ENCODE measurements around the gene EPGN. TPM values are rescaled to one million over a fixed set of nuclear protein-coding genes. Genes with fewer than 3 reads are reported as not detected.

EPGN gene
- total RNA-seq, 1 donor from 2014 or later, result 0.63 TPM

DNA sequence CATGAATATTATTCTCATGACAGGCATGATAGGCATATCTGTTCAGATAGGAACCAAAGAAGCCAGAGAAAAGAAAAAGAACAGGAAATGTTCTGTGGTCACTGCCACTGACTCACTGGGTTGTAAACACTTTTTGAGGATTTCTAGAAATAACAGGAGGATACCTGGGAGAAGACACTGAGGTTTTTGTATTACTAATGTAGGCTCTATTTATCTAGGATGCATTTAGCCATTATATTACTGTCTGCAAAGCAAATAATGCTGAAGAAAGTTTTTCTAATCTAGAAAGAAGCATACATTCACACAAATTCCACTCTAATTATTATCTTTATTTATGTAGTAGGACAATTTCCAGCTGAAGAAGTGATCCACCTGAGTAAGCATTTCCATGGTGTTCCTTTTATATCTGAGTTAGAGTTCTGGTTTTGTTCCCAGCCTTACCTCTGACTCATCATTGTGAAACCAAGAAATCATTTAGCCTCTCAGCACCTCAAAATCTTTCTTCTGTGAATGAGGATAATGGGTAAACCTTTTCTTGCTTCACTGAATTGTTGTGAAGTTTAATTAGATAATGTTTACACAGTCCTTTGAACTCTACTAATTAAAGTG lies 40.2 kb upstream of the EPGN start:
- no peak overlapping the region for H3K27ac Mint-ChIP-seq (ENCODE audit: unreplicated experiment)
- H3K4me3 Mint-ChIP-seq, result no peak overlapping the region
- no peaks in the 10 kb centered on the region for H3K27me3 Mint-ChIP-seq (ENCODE audit: low read depth)

DNA sequence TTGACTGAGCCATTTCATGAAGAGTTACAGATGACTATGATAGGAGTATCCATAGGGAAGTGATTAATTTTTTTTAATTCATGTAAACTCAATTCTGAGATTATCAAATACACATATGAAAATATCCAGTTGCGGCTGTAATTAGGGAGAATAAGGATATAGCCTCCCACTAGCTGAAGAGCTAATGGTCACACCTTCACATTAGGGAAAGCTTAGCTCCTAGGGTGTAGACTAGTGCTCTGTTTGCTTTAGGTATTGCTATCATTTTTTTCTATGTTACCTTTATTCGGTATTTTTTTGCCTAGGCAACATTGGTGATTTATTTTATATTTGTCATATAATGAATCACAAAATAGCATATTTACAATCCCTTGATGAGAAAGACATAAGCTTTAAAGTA lies 39.6 kb upstream of the EPGN start:
- no peak overlapping the region for H3K27ac Mint-ChIP-seq (ENCODE audit: unreplicated experiment)
- H3K4me3 Mint-ChIP-seq, result no peak overlapping the region
- no peak for DNase-seq (ENCODE audit: low read depth, low spot score)
- H3K9me3 Mint-ChIP-seq, result no peaks in the 10 kb centered on the region
- H3K4me1 Mint-ChIP-seq, result no peaks in the 10 kb centered on the region
- no peaks in the 10 kb centered on the region for H3K36me3 Mint-ChIP-seq (ENCODE audit: low read depth)
- TF ChIP-seq, protein P1, sequence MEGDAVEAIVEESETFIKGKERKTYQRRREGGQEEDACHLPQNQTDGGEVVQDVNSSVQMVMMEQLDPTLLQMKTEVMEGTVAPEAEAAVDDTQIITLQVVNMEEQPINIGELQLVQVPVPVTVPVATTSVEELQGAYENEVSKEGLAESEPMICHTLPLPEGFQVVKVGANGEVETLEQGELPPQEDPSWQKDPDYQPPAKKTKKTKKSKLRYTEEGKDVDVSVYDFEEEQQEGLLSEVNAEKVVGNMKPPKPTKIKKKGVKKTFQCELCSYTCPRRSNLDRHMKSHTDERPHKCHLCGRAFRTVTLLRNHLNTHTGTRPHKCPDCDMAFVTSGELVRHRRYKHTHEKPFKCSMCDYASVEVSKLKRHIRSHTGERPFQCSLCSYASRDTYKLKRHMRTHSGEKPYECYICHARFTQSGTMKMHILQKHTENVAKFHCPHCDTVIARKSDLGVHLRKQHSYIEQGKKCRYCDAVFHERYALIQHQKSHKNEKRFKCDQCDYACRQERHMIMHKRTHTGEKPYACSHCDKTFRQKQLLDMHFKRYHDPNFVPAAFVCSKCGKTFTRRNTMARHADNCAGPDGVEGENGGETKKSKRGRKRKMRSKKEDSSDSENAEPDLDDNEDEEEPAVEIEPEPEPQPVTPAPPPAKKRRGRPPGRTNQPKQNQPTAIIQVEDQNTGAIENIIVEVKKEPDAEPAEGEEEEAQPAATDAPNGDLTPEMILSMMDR (conservative IDR thresholded peaks at IDR 0.05), result no peak
- H3K27me3 Mint-ChIP-seq (ENCODE audit: low read depth), result no peaks in the 10 kb centered on the region

More for the DNA sequence above, 40.2 kb upstream of the EPGN start:
- Mint-ChIP-seq H3K36me3 (ENCODE audit: low read depth) (no peaks in the 10 kb centered on the region), H3K4me1 (no peaks in the 10 kb centered on the region), H3K9me3 (no peaks in the 10 kb centered on the region)
- DNase-seq (ENCODE audit: low read depth, low spot score), result no peak
- TF ChIP-seq, protein P1 (conservative IDR thresholded peaks at IDR 0.05), result no peak

DNA sequence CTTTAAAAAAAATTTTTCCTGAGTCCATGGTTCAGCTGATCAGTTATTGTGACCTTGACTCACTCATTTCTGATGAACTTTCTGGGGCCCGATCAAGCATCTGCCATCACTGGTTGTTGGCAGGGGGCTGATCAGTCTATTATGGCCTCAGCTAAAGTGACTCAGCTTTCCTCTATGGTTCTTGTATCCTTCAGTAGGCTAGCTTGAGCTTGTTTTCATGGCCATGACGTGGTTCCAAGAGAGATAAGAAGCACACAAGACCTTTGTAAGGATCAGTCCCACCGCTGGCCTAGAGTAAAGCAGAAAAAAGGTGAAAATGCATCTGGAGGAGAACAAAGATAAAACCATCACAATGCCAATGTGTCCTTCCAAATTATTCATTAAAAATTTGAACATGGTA lies 29.8 kb upstream of the EPGN start:
- no peak overlapping the region for H3K27ac Mint-ChIP-seq (ENCODE audit: unreplicated experiment)
- no peaks in the 10 kb centered on the region for H3K36me3 Mint-ChIP-seq (ENCODE audit: low read depth)
- TF ChIP-seq, protein P1 (conservative IDR thresholded peaks at IDR 0.05), result no peak
- DNase-seq (ENCODE audit: low read depth, low spot score), result no peak
- no peaks in the 10 kb centered on the region for H3K27me3 Mint-ChIP-seq (ENCODE audit: low read depth)
- no peaks in the 10 kb centered on the region for H3K9me3 Mint-ChIP-seq
- no peaks in the 10 kb centered on the region for H3K4me1 Mint-ChIP-seq
- no peak overlapping the region for H3K4me3 Mint-ChIP-seq

DNA sequence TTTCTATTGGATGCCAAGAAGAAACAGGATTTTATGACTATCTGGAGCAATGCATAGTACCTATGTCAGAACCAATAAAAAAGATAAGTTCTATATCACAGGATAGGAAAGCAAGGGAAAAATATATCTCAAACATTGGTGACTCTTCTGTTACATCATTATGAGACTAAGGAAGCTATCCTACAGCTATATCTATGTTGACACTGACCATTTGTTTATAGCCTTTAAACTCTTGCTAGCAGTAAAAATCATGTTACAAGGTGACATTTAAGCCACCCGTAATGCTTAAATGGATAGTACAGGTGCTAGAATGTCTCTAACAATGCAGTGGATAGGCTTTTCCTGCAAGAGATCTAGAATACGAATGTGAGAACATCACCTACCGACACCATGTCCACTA lies 28.6 kb upstream of the EPGN start:
- TF ChIP-seq, protein P1 (conservative IDR thresholded peaks at IDR 0.05), result no peak
- H3K9me3 Mint-ChIP-seq, result no peaks in the 10 kb centered on the region
- H3K4me3 Mint-ChIP-seq, result no peak overlapping the region
- H3K27ac Mint-ChIP-seq (ENCODE audit: unreplicated experiment), result no peak overlapping the region
- DNase-seq (ENCODE audit: low read depth, low spot score), result no peak
- no peaks in the 10 kb centered on the region for H3K27me3 Mint-ChIP-seq (ENCODE audit: low read depth)
- H3K36me3 Mint-ChIP-seq (ENCODE audit: low read depth), result no peaks in the 10 kb centered on the region
- H3K4me1 Mint-ChIP-seq, result no peaks in the 10 kb centered on the region

DNA sequence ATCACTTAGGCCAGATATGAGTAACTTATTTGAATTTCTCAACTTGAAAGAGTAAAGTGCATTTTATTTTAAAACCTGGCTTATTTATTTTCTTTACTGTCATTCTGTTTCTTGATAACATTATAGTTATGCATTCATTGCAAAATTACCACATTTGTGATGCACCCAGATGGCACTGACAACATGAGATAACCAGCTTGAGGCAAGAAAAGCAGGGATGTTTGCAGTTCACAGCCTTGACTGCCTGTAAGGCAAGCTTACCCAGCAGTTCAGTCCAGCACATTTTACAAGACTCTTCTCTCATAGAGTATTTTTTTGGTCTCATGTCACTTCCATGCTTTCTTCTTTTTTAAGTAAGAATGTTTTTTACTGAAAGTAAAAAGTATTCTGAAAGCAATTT lies 25.3 kb upstream of the EPGN start:
- no peak overlapping the region for H3K4me3 Mint-ChIP-seq
- no peaks in the 10 kb centered on the region for H3K4me1 Mint-ChIP-seq
- H3K27ac Mint-ChIP-seq (ENCODE audit: unreplicated experiment), result no peak overlapping the region
- no peaks in the 10 kb centered on the region for H3K9me3 Mint-ChIP-seq
- no peaks in the 10 kb centered on the region for H3K36me3 Mint-ChIP-seq (ENCODE audit: low read depth)
- DNase-seq (ENCODE audit: low read depth, low spot score), result no peak
- TF ChIP-seq, protein P1 (conservative IDR thresholded peaks at IDR 0.05), result no peak
- H3K27me3 Mint-ChIP-seq (ENCODE audit: low read depth), result no peaks in the 10 kb centered on the region

Data from neural crest cell (in vitro differentiated cells).